ENCODE measurements around the gene CASZ1. TPM values are rescaled to one million over a fixed set of nuclear protein-coding genes. Genes with fewer than 3 reads are reported as not detected.

Gene CASZ1
- total RNA-seq, 4 donors from 2014 or later, result 5.2 to 38.5 (median 18.7) TPM

DNA sequence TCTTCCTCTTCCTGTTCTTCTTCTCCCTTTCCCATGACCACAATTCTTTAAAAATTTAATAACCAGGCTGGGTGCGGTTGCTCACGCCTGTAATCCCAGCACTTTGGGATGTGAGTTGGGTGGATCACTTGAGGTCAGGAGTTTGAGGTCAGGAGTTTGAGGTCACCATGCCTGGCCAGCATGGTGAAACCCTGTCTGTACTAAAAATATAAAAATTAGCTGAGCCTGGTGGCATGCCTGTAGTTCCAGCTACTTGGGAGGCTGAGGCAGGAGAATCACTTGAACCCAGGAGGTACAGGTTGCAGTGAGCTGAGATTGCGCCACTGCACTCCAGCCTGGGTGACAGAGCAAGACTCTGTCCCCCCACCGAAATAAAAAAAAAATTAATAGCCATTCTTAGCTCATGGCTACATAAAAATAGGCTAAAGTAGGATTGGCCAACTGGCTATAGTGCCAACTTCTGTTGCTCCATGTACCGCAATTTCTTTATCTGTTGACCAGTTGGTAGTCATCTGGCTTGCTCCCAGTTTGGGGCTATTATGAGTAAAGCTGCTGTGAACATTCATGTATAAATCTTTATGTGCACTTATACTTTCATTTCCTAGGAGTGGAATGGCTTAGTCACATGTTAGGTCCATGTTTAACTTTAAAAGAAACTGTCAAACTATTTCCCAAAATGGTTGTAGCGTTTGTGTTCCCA, 185.4 kb downstream of the CASZ1 start:
- Histone ChIP-seq H3K27me3 (no peaks in the 10 kb centered on the region), H3K4me3 (replicated peaks in 1 of 3) (no peak overlapping the region), H3K27ac (no peak overlapping the region), H3K9me3 (no peaks in the 10 kb centered on the region), H3K4me1 (peaks cover 14 to 26% of the 10 kb centered on the region in 2 donors), H3K36me3 (no peaks in the 10 kb centered on the region)
- intact Hi-C loops (cut with DNase I), result no loop called here
- TF ChIP-seq POLR2A (IDR thresholded peaks at IDR 0.05), result no peak
- TF ChIP-seq, protein P1, sequence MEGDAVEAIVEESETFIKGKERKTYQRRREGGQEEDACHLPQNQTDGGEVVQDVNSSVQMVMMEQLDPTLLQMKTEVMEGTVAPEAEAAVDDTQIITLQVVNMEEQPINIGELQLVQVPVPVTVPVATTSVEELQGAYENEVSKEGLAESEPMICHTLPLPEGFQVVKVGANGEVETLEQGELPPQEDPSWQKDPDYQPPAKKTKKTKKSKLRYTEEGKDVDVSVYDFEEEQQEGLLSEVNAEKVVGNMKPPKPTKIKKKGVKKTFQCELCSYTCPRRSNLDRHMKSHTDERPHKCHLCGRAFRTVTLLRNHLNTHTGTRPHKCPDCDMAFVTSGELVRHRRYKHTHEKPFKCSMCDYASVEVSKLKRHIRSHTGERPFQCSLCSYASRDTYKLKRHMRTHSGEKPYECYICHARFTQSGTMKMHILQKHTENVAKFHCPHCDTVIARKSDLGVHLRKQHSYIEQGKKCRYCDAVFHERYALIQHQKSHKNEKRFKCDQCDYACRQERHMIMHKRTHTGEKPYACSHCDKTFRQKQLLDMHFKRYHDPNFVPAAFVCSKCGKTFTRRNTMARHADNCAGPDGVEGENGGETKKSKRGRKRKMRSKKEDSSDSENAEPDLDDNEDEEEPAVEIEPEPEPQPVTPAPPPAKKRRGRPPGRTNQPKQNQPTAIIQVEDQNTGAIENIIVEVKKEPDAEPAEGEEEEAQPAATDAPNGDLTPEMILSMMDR (IDR thresholded peaks at IDR 0.05), result no peak
- DNase-seq, result no peak
- WGBS, 2 donors, result 95 to 99% methylated on average over 6 of the region's 6 CpGs

DNA sequence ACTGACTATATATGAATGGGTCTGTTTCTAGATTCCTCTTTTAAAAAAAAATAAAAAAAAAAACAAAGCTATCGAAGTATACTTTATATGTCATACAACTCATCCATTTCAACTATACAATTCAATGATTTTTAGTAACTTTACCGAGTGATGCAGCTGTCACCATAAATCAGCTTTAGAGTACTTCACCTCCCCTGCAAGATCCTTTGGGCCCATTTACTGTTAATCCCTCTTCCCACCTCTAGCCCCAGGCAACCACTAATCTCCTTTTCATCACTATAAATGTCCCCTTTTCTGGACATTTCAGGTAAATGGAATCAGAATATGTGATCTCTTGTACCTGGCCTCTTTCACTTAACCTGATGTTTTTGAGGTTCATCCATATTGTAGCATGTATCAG, 187.8 kb downstream of the CASZ1 start:
- intact Hi-C loops (cut with DNase I), result no loop called here
- WGBS, 2 donors, result 96 to 98% methylated on average over 2 of the region's 2 CpGs
- Histone ChIP-seq H3K27me3 (no peaks in the 10 kb centered on the region), H3K36me3 (no peaks in the 10 kb centered on the region), H3K4me3 (replicated peaks in 1 of 3) (no peak overlapping the region), H3K9me3 (no peaks in the 10 kb centered on the region), H3K4me1 (peaks cover 15 to 28% of the 10 kb centered on the region in 2 donors), H3K27ac (no peak overlapping the region)
- TF ChIP-seq, protein P1 (IDR thresholded peaks at IDR 0.05), result no peak
- TF ChIP-seq POLR2A (IDR thresholded peaks at IDR 0.05), result no peak
- no peak for DNase-seq

DNA sequence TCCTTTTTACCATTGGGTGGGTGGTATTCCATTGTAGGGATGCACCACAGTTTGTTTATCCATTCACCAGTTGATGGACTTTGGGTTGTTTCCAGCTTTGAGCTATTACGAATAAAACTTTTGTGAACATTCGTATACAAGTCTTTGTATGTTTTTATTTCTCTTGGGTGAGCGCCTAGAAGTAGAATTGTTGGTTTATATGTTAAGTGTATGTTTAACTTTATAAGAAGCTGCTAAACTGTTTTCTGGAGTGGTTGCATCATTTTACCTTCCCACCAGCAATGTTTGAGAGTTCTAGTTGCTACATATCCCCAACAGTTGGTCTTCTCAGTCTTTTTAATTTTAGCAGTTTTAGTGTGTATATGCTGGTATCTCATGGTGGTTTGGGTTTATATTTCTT, 189.2 kb downstream of the CASZ1 start:
- Histone ChIP-seq H3K9me3 (no peaks in the 10 kb centered on the region), H3K27me3 (no peaks in the 10 kb centered on the region), H3K4me3 (replicated peaks in 1 of 3) (no peak overlapping the region), H3K36me3 (no peaks in the 10 kb centered on the region), H3K27ac (no peak overlapping the region), H3K4me1 (peaks cover 8 to 15% of the 10 kb centered on the region in 2 donors)
- intact Hi-C loops (cut with DNase I), result no loop called here
- no peak for TF ChIP-seq POLR2A (IDR thresholded peaks at IDR 0.05)
- TF ChIP-seq, protein P1 (IDR thresholded peaks at IDR 0.05), result no peak
- 87 to 92% methylated on average over 3 of the region's 3 CpGs for WGBS, 2 donors
- no peak for DNase-seq

DNA sequence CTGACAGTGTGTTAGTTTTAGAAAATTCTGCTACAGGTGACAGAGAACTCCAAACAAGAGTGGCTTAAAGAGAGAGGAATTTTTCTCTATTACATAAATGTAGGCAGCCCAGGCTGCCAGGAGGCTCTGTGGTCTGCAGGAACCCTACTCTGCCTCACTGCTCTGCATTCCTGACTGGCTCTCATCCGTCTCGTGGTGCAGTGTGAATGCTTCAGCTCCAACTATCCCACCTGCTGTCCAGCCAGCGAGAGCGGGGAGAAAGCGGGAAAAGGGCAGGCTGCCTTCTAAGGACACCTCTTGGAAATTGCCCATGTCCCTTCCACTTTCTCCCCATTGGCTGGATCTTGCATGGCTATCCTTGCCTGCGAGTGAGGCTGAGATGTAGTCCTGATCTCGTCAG, 190.4 kb downstream of the CASZ1 start:
- WGBS, 2 donors, result 41 to 71% methylated on average over 7 of the region's 7 CpGs
- H3K4me1 ChIP-seq, result peaks cover 15 to 24% of the 10 kb centered on the region in 2 donors
- H3K27me3 ChIP-seq, result no peaks in the 10 kb centered on the region
- intact Hi-C loops (cut with DNase I), result no loop called here
- H3K36me3 ChIP-seq, result no peaks in the 10 kb centered on the region
- peak; percentile 59 to 81 for DNase-seq
- no peak overlapping the region for H3K4me3 ChIP-seq (replicated peaks in 1 of 3)
- H3K9me3 ChIP-seq, result no peaks in the 10 kb centered on the region
- H3K27ac ChIP-seq, result peak overlapping the region; percentile 8 to 81 (median 62)
- no peak for TF ChIP-seq POLR2A (IDR thresholded peaks at IDR 0.05)
- TF ChIP-seq, protein P1 (IDR thresholded peaks at IDR 0.05), result no peak

DNA sequence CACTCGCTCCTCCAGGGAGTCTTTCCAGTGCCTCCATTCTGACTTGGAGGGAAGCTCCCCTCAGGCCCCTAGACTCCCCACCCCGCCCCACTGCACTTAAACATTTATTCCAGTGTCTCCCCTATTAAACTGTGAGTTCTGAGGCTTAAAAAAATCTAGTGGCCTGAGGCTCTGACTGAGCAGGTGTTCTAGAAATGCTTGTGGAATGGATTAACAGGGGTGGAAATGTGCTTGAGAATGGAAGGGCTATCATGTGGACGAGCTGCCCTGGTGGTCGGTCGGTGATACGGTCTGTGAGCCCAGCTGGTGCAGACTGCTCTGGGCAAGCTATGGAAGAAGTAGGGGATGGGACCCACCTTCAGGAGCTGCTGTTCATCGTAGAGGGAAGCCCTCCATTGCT, 191.5 kb downstream of the CASZ1 start:
- DNase-seq, result no peak
- Histone ChIP-seq H3K27ac (peak overlapping the region in 1 of 3 donors; percentile 62), H3K9me3 (no peaks in the 10 kb centered on the region), H3K36me3 (no peaks in the 10 kb centered on the region), H3K27me3 (no peaks in the 10 kb centered on the region), H3K4me3 (replicated peaks in 1 of 3) (no peak overlapping the region), H3K4me1 (peaks cover 21 to 35% of the 10 kb centered on the region in 2 donors)
- TF ChIP-seq, protein P1 (IDR thresholded peaks at IDR 0.05), result no peak
- no peak for TF ChIP-seq POLR2A (IDR thresholded peaks at IDR 0.05)
- intact Hi-C loops (cut with DNase I), result no loop called here
- WGBS, 2 donors, result 90 to 95% methylated on average over 7 of the region's 7 CpGs

Data from thyroid gland (tissue), 4 donors.